ENCODE results near the gene NSMF.
A peak's percentile ranks its signal among the peaks of the same experiment; 100 is the strongest.
"Not testable (repeated sequence)": the region's sequence is repeated elsewhere in the genome, so short reads cannot be mapped to it uniquely, and the experiment has no call there.

Gene NSMF

DNA sequence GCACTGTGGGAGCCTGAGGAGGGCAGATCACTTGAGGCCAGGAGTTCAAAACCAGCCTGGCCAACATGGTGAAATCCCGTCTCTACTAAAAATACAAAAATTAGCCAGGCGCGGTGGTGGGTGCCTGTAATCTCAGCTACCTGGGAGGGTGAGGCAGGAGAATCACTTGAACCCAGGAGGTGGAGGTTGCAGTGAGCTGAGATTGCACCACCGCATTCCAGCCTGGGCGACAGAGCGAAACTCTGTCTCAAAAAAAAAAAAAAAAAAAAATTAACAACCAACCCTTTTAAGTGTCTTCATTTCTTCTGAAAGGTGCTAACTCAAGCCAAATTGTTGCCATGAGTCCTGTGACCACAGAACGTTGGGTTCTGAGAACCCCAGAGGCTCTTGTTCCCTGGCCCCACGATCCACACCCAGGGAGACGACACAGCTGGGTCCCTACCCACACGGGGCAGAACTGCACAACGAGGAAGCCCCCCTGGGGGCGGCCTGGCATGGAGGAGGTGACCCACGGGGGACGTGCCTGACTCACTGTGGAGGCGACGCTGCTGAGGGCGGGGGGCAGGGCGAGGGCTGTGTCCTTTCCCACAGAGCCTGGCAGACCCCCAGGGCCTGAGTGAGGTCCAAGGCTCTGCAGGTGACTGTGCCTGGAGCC lies 48.8 kb downstream of the NSMF start:
- DNase-seq (ENCODE audit: low spot score): not testable (repeated sequence)

DNA sequence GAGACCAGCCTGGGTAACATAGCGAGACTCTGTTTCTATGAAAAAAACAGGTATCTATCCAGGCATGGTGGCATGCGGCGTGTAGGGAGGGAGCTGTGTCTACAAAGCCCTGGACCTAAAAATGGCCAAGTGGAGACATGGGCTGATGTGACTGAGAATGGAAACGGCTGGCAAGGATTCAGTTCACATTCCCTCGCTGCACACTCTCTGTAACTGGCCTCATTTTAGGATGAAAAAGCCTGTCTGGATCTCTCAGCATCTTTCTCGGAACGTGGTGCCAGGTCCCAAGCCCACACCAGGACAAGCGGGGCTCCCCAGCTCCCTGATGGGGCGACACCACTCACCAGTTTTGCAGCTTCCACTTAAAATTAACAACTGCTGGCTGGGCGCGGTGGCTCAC lies 49.6 kb downstream of the NSMF start:
- DNase-seq (ENCODE audit: low spot score): no peak

DNA sequence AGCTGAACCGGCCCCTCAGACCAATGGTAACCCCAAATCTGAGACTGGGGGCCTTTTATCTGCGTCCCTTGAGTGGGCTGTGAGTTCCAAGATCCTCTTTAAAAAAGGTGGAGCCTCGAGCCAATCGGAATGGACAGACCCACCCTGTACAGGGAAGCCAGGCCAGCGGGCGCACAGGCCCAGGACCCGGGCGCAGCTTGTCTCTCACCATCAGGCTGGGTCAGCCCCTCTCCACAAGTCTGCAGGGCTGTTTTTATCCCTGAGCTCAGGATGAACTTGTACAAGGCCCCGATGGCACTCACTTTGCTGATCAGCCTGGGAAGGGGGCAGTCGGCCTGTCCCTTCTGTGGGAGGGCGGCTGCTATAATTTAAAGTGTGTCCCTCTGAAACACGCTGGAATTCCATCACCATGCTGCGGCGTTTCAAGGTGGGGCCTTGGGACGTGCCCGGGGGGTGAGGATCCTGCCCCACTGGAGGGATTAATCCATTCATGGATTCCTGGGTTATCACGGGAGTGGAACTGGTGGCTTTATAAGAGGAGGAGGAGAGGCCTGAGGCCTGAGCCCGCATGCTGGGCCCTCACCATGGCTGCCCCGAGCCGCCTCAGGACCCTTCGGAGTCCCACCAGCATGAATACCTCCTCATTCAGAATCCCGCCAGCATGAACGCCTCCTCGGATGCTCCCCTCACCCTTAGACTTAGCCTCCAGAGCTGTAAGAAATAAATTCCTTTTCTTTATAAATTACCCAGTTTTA lies 50.3 kb downstream of the NSMF start:
- DNase-seq (ENCODE audit: low spot score): no peak

DNA sequence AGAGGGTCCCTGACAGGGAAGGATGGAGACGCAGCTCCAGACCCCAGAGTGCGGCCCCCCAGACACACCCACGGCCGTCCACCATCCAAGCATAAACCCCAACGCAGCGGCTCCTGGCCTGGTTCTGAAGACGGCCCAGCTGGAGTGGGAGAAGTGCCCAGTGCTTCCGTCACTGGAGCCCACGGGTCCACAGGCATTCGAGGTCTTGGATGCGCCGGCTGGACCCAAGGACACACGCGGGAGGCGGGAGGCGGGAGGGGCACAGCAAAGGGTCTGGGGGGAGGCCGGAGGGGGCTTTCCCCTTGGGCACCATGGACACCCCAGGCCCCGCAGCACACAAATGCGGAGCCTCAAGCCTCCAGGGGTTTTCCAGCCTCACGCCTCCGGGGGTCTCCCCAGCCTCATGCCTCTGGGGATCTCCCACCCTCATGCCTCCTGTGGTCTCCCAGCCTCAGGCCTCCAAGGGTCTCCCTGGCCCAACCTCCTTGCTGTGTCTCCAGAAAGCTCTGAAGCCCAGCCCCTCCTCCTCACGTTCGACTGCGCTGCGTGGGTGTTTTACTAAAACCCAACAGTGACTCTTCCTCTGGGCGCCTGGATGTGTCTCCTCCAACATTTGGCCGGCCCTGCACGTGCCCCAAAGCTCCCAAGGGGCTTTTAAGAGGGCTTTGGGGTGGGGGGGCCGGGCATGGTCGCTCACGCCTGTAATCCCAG lies 51.4 kb downstream of the NSMF start:
- DNase-seq (ENCODE audit: low spot score): peak; percentile 22

DNA sequence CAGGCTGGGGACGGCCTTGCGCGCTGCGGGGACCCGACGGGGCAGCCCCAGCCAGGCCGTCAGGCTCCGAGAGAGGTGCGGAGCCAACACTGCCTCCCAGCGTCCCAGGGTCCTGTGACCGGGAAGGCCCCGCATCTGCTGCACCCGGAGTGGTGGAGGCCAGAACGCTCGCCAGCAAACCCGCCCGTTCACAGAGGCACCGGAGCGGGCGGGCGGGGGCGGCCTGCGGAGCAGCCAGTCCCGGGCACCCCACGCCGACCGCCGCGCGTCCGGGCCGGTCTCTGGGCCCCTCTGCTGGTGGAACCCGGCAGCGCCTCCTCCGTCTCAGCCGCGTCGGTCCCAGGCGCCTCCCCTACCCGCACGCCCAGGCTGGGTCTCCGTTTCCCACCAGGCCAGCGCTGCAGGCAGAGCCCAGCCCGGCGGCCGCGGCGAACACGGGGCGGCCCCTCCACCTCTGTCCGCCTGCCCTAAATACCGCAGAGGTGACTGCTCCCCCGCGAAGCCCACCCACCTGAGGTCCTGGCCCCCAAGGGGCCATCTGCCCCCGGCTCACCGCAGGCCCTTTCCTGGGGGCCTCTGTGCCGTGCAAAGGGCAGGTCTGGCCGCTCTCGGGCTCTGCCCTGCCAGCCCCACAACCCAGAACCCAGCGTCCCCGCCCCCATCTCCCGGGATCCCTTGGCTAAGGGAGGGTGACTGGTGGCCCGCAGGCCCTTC lies 52.1 kb downstream of the NSMF start:
- peak; percentile 28 for DNase-seq (ENCODE audit: low spot score)

DNA sequence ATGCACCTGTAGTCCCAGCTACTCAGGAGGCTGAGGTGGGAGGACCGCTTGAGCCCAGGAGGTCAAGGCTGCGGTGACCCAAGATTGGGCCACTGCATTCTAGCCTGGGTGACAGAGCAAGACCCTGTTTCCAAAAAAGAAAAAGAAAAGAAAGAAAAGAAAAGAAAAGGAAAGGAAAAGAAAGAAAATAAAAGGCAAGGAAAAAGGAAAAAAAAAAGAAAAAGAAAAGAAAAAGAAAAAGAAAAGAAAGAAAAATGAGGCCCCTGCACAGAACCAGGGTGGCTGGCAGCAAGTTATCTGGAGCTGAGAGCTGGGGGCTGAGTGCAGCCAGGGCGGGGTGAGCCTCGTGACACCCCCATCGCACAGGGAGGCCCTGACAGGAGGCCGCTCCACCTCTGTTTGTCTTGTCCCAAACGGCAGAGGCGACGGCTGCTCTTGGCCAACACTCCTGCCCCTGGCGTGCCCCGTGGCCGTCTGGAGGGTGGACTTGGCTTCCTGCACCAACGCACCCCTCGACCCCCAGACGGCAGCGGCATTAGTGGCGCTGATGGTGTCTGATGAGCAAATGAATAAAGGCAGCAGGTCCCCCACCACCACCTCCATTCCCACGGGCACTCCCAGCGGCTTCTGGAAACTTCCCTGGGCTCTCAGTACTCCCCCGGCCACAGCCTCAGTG lies 52.9 kb downstream of the NSMF start:
- no peak for DNase-seq (ENCODE audit: low spot score)

DNA sequence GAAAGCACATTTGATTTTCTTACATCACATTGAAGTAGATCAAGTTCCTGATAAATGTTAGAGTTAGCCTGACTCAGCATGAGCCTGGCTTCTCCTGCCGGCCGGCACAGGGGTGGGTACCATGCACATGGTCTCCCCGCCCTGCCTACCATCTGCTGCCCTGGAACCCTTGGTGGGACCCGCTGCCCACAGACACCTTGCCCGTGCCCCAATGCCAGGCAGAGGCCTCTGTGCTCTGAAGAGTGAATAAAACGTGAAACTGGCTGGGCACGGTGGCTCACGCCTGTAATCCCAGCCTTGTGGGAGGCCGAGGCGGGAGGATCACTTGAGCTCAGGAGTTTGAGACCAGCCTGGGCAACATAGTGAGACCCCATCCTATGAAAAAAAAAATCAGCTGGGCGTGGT lies 53.5 kb downstream of the NSMF start:
- DNase-seq (ENCODE audit: low spot score): no peak

DNA sequence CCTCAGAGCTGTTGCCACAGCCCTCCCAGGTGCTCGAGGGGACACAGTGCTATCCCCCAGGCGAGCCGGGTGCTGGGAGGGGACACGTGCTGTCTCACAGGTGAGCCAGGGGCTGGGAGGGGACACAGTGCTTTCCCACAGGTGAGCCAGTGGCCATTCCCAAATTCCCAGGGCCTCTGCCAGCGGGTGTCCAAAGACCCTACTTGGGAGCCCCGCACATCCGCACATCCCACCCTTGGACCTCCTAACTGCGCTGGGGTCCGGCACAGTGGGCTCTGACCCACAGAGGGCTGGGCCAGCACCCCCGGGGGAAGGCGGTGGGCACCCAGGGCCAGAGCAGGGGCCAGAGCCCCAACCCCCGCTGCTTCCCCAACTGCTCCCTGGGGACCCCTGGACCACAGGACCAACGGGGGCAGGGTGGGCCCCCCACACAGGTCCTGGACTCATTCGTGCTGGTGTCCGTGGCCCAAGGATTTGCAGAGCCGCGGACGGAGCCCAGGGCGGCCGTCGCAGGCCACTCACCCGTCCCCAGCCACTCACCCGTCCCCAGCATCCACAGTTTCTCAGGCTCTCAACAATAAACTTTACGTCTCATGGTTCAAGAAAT lies 54.1 kb downstream of the NSMF start:
- DNase-seq (ENCODE audit: low spot score): no peak

DNA sequence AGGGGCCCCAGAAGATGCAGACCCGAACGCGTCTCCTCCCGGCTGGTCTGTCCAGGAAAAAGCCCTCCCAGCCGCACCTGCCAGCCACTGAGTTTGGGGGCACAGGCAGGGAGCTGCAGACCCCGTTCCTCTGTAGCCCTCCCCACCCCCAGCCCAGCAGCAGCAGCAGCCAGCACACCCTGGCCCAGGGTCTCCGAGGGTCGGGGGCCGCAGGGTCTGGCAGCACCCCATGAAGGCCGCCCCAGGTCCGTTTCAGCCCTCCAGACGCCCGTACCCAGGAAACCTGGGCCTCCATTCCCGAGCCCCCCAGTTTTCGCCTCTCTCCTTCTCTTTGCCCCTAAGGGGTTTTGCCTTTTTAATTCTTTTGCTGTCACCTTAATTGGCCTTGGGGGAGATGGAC lies 55.9 kb downstream of the NSMF start:
- DNase-seq (ENCODE audit: low spot score): no peak

DNA sequence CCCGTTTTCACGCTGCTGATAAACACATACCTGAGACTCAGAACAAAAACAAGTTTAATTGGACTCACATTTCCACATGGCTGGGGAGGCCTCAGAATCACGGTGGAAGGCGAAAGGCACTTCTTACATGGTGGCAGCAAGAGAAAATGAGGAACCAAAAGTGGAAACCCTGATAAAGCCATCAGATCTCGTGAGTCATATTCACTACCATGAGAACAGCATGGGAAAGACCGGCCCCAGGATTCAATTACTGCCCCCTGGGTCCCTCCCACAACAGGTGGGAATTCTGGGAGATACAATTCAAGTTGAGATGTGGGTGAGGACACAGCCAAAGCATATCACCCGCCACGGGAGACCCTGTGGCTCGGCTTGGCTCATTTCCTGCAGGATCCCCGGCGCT lies 56.4 kb downstream of the NSMF start:
- no peak for DNase-seq (ENCODE audit: low spot score)

DNA sequence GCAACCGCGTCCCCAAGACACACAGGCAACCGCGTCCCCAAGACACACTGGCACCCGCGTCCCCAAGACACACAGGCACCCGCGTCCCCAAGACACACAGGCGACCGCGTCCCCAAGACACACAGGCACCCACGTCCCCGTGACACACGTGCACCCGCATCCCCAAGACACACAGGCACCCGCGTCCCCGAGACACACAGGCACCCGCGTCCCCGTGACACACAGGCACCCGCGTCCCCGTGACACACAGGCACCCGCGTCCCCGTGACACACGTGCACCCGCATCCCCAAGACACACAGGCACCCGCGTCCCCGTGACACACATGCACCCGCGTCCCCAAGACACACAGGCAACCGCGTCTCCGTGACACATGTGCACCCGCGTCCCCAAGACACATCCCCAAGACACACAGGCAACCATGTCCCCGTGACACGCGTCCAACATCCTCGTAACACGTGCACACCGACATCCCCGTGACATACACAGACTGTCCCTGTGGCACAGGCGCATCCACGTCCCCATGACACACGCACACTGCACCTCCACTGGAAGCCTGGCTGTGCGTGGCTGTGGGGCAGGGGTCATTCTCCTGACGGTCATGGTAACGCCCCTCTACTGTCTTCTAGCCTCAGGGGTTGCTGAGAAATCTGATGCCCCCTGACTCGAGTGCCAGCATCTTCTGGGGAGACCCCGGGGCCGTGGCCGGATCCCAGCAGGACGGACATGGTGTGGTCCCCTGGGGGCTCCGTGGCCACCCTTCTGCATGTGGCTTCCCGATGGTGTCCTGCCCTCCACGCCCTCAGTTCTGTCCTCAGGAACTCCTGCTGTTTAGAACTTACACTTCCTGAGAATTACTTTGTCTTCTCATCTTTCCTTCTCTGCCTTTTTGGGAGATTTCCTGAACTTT lies 60.3 kb downstream of the NSMF start:
- no peak for DNase-seq (ENCODE audit: low spot score)

DNA sequence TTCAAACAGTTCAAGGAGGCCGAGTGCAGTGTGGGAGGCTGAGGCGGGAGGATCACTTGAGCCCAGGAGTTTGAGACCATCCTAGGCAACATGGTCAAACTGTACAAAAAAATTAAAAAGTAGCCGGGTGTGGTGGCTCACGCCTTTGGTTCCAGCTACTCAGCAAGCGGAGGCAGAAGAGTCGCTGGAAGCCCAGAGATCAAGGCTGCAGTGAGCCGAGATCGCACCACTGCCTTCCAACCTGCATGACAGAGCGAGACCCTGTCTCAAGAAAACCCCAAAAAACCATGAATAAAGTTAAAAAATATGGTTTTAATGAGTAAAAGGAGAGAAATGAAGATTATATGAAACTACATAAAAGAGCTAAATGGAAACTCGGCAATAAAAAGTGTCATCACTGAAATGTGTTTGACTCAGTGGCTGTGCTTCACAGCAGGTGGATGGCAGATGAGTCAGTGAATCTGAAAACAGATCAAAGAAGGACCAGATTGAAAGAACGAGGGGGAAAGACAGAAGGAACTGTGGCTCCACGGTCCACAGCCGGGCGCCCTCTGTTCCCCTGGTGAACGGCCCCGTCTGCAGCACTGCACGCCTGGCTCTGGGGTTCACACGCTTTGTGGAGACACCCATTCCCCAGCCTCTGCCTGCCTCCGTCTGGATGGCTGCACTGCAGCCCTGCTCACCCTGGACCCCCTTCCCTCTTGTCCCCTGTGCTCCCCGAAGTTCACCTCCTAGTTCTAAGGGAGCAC lies 61.3 kb downstream of the NSMF start:
- no peak for DNase-seq (ENCODE audit: low spot score)
